Esophagus muscularis mucosa (tissue), 4 donors: ENCODE measurements around the gene RAB33A. TPM values are rescaled to one million over a fixed set of nuclear protein-coding genes. Genes with fewer than 3 reads are reported as not detected.

Experiments
- DNase-seq: peaks from one replicate; pipeline ENCODE4 v3.0.0-alpha.2; 2017; ENCODE audit errors: extremely low spot score
- H3K27ac ChIP-seq, 4 donors: fragments of 200-600 bp; sonication (generic); replicated peaks in 1 of 4; 1 replicate in 3 of 4; 2 replicates in 1 of 4; pipeline ENCODE4 v1.5.1; 2016 to 2019; ENCODE audit warnings: mild to moderate bottlenecking in 1 of 4
- H3K27me3 ChIP-seq, 4 donors: fragments of 200-600 bp; sonication (generic); one replicate each; pipeline versions ENCODE4 v1.5.1 to v1.6.0; 2016 to 2019
- H3K36me3 ChIP-seq, 4 donors: fragments of 200-600 bp; sonication (generic); one replicate each; pipeline ENCODE4 v1.5.1; 2016 to 2019
- H3K4me1 ChIP-seq, 4 donors: fragments of 200-600 bp; sonication (generic); one replicate each; pipeline ENCODE4 v1.5.1; 2016 to 2019
- H3K4me3 ChIP-seq, 4 donors: fragments of 200-600 bp; sonication (generic); 1 replicate in 2 of 4; 2 replicates in 2 of 4; pipeline ENCODE4 v1.5.1; 2016 to 2019; ENCODE audit warnings: mild to moderate bottlenecking in 4 of 4, moderate library complexity in 1 of 4
- H3K9me3 ChIP-seq, 4 donors: fragments of 200-600 bp; sonication (generic); 1 replicate in 3 of 4; 2 replicates in 1 of 4; pipeline ENCODE4 v1.5.1; 2016 to 2019
- EP300 ChIP-seq: sonication (generic); formaldehyde crosslinking; IDR thresholded peaks from one replicate; pipeline ENCODE4 v1.6.1; 2017; ENCODE audit warnings: antibody characterized with exemption
- POLR2A ChIP-seq: fragments of 450-650 bp; IDR thresholded peaks from one replicate; pipeline ENCODE4 v1.6.1; 2017; ENCODE audit warnings: antibody characterized with exemption, moderate library complexity, mild to moderate bottlenecking, low read depth
- POLR2AphosphoS5 ChIP-seq, 2 donors: sonication (generic); formaldehyde crosslinking; IDR thresholded peaks; one replicate each; pipeline ENCODE4 v1.6.1; 2017; ENCODE audit warnings: antibody characterized with exemption in 2 of 2
- WGBS: methylation state at CpG from one replicate; pipeline ENCODE4 v1.1.5; 2018; 5-methylcytosine and 5-hydroxymethylcytosine counted together
- intact Hi-C: fragments of 100-400 bp; cut with DNase I; formaldehyde crosslinking; loops from one replicate; pipeline ENCODE4 v1.15.1; 2023
- total RNA-seq, 4 donors: library from RNA; depleted of rRNA; stranded (reverse); fragments of >200 nt; gene quantifications; one replicate each; pipeline versions ENCODE4 v1.1.0 to v1.2.1, GENCODE V29; 2016
- TF ChIP-seq, protein P1 (sequence below), 3 experiments: fragments of 200-600 bp in 2 of 3; fragments of 450-650 bp in 1 of 3; sonication (generic) in 2 of 3; IDR thresholded peaks; one replicate each; pipeline ENCODE4 v1.5.1; 2017 to 2019; ENCODE audit warnings: antibody characterized with exemption in 3 of 3, mild to moderate bottlenecking in 2 of 3, moderate library complexity in 1 of 3

Gene RAB33A
- 1 to 10 TPM in 1 of 4 donors, under 1 TPM in 2, not detected in 1; 0.23 to 1.3 (median 0.91) TPM for total RNA-seq

DNA sequence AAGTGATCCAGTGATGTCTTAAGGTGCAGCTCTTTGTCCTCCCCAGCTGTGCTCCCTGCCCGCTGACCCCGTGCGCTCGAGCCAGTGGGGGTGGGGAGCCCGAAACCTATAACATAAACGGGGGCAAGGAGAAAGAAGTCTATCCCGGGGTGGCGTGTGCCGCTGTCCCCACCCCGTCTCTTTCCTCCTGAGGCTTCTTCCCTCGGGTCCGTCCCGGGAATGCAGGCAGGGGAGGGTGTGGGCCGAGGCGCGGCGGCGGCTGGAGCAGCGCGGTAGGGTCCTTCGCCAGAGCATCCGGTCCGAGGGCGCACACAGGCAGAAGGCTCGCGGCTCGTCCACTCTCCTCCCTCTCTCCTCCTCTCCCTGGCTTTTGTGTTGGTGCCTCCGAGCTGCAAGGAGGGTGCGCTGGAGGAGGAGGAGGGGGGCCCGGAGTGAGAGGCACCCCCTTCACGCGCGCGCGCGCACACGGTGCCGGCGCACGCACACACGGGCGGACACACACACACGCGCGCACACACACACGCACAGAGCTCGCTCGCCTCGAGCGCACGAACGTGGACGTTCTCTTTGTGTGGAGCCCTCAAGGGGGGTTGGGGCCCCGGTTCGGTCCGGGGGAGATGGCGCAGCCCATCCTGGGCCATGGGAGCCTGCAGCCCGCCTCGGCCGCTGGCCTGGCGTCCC lies at the start of gene RAB33A:
RAB33A (plus strand) TSS at position 517 of the 681 bp plus-strand sequence; CDS start at position 618, 101 bp downstream.
- H3K9me3 ChIP-seq = no peaks in the 10 kb centered on the region
- H3K36me3 ChIP-seq = no peaks in the 10 kb centered on the region
- DNase-seq = no peak
- TF ChIP-seq POLR2AphosphoS5 (IDR thresholded peaks at IDR 0.05) (no peak), EP300 (no peak), POLR2A (no peak)
- TF ChIP-seq, protein P1, sequence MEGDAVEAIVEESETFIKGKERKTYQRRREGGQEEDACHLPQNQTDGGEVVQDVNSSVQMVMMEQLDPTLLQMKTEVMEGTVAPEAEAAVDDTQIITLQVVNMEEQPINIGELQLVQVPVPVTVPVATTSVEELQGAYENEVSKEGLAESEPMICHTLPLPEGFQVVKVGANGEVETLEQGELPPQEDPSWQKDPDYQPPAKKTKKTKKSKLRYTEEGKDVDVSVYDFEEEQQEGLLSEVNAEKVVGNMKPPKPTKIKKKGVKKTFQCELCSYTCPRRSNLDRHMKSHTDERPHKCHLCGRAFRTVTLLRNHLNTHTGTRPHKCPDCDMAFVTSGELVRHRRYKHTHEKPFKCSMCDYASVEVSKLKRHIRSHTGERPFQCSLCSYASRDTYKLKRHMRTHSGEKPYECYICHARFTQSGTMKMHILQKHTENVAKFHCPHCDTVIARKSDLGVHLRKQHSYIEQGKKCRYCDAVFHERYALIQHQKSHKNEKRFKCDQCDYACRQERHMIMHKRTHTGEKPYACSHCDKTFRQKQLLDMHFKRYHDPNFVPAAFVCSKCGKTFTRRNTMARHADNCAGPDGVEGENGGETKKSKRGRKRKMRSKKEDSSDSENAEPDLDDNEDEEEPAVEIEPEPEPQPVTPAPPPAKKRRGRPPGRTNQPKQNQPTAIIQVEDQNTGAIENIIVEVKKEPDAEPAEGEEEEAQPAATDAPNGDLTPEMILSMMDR (IDR thresholded peaks at IDR 0.05) = no peak
- H3K4me1 ChIP-seq = peaks cover 4 to 38% (median 34%) of the 10 kb centered on the region in 4 donors
- H3K27me3 ChIP-seq = peaks cover 0 to 7% (median 0%) of the 10 kb centered on the region in 4 donors
- peak within 1 kb of the TSS; percentile 50 to 62 (median 53) for H3K4me3 ChIP-seq
- H3K27ac ChIP-seq = peak within 1 kb of the TSS in 2 of 4 donors; percentile 49 to 58
- intact Hi-C loops = loop anchor here (5.0 kb wide), 1 partner anchor 49 kb away; no protein-coding TSS in a partner anchor
- WGBS = 34% methylated on average over 29 of the region's 61 CpGs

DNA sequence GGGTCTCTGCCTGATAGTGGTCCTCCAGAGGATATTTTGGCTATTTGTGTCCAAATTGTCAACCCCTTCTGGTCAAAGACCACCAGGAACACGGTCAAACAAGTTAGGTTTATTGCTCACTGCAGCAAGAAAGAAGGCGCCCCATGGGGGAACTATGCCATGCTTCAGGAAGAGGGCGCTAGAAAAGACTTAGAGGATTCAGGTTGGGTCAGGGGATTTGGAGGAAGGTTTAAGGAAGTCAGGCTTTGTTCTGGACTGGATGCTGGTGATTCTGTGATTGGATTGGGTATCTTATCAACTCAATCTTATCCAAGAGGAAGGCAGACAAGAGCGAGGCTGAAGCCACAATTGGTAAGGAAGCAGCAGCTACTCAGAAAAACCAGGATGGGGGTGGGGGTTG lies 47.2 kb upstream of the RAB33A start:
- intact Hi-C loops = loop anchor here (5.0 kb wide), 3 partner anchors 42 to 68 kb away; partner anchors contain the start of gene RAB33A

DNA sequence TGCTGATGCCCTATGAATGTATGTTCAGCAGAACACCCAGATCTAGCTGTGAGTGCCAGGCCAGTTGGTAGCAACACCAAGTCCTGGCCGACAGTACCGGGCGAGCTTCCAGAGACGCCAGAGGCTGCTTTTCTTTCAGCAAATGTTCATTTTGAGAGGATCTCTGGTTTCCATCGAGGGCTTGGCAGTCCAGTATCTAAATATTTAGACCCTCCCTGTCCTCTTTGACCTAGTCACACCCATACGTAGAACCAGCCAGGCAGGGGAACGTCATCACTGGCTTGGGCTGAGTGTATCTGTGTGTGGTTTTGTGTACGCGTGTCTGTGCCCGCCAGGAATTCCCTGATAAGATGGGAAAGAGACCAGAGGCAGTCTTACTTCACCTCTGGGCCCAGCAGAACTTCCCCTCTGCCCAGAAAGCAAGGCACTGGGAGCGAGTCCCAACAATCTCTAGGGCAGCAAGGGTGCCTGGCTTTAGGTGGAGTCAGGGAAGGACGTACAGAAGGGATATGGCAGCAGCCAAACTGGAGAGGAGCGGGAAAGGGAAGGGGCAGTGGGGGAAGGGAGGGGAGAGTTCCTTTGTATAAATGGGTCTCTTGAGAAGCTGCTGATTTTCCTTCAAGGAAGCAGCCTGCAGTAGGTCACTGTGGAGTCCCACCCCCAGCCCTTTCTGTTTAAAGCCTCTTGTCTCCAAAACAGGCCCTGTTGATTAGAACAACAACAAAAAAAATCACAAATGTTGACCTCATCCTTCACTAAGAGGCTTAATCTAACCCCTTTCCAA lies 46.5 kb upstream of the RAB33A start:
- Histone ChIP-seq H3K27me3 (no peaks in the 10 kb centered on the region), H3K4me1 (peaks cover 4 to 31% (median 15%) of the 10 kb centered on the region in 4 donors), H3K9me3 (no peaks in the 10 kb centered on the region), H3K36me3 (peaks cover 0 to 39% (median 11%) of the 10 kb centered on the region in 4 donors), H3K4me3 (no peak overlapping the region), H3K27ac (peak overlapping the region; percentile 58 to 66 (median 63))
- WGBS = 42% methylated on average over 13 of the region's 13 CpGs
- intact Hi-C loops = no loop called here
- DNase-seq = no peak
- peak; percentile 26 to 28 for TF ChIP-seq POLR2AphosphoS5 (IDR thresholded peaks at IDR 0.05)
- TF ChIP-seq POLR2A = no peak

More for the DNA sequence above, 47.2 kb upstream of the RAB33A start:
- DNase-seq = no peak
- Histone ChIP-seq H3K36me3 (peaks cover 0 to 32% (median 6%) of the 10 kb centered on the region in 4 donors), H3K9me3 (no peaks in the 10 kb centered on the region), H3K27me3 (no peaks in the 10 kb centered on the region), H3K4me3 (no peak overlapping the region), H3K27ac (peak overlapping the region; percentile 58 to 66 (median 63)), H3K4me1 (peaks cover 4 to 36% (median 20%) of the 10 kb centered on the region in 4 donors)
- TF ChIP-seq EP300 = no peak
- no peak for TF ChIP-seq POLR2AphosphoS5 (IDR thresholded peaks at IDR 0.05)
- no peak for TF ChIP-seq POLR2A
- TF ChIP-seq, protein P1 (IDR thresholded peaks at IDR 0.05) = no peak
- WGBS = 67% methylated on average over 4 of the region's 4 CpGs

DNA sequence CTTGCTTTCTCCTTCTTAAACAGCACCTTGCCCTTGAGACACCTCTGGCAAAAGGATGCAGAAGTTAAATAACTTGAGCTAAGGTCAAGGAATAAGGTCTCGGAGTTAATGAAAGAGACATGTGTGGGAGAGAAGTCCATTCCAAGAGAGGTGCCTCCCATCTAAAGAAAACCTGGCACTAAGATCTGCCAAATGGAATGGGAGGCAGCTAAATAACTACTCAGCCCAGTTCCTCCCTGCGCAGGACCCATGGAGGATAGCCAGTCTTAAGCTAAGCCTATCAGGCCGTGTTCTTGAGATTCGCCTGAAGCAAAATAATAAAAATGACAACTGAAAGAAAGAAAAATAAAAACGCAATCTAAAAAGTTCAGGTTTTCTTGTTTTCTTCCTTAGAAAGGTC lies 40.8 kb upstream of the RAB33A start:
- peaks cover 4 to 89% (median 42%) of the 10 kb centered on the region in 4 donors for H3K36me3 ChIP-seq
- intact Hi-C loops = no loop called here
- no peaks in the 10 kb centered on the region for H3K27me3 ChIP-seq
- WGBS = 88% methylated on average over 5 of the region's 5 CpGs
- peaks cover 0 to 1% (median under 1%) of the 10 kb centered on the region in 4 donors for H3K4me1 ChIP-seq
- no peak for DNase-seq
- H3K27ac ChIP-seq = no peak overlapping the region
- no peak overlapping the region for H3K4me3 ChIP-seq
- no peaks in the 10 kb centered on the region for H3K9me3 ChIP-seq
- TF ChIP-seq, protein P1 (IDR thresholded peaks at IDR 0.05) = no peak
- TF ChIP-seq POLR2AphosphoS5 (IDR thresholded peaks at IDR 0.05) (no peak), POLR2A (no peak)

DNA sequence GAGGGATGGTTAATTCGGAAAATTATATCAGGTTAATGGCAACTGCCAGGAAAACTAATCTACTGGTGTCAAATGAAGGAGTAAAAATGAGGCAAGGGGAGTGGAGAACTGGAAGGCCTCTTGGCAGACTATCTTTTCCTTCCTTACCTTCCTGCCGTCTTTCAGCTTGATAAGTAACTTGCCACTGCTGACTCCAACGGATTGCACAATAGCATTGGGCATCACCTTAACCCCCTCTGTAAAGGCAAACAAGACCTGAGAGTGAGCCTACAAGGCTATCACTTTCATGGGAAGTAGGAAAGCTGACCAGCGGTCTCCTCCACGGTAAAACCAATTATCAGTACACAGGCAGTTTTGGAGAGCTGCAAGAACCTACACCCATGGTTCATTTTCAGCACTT lies 35.3 kb upstream of the RAB33A start:
- H3K27ac ChIP-seq = no peak overlapping the region
- H3K27me3 ChIP-seq = no peaks in the 10 kb centered on the region
- TF ChIP-seq, protein P1 (IDR thresholded peaks at IDR 0.05) = no peak
- no peak for TF ChIP-seq POLR2AphosphoS5 (IDR thresholded peaks at IDR 0.05)
- TF ChIP-seq POLR2A = no peak
- TF ChIP-seq EP300 = no peak
- H3K36me3 ChIP-seq = peaks cover 8 to 86% (median 57%) of the 10 kb centered on the region in 4 donors
- intact Hi-C loops = no loop called here
- 72% methylated on average over 5 of the region's 5 CpGs for WGBS
- no peak overlapping the region for H3K4me3 ChIP-seq
- H3K4me1 ChIP-seq = no peaks in the 10 kb centered on the region
- no peak for DNase-seq
- H3K9me3 ChIP-seq = no peaks in the 10 kb centered on the region
